ENCODE results near the gene APOL1. TPM values are rescaled to one million over a fixed set of nuclear protein-coding genes. Genes with fewer than 3 reads are reported as not detected.

The APOL1 gene
- total and polyA plus RNA-seq, 4 donors = 7.7 to 129 (median 59.5) TPM

- no peak for TF ChIP-seq YY1 (IDR thresholded peaks at IDR 0.05)
- no peak for TF ChIP-seq HNF4A (conservative IDR thresholded peaks at IDR 0.05)
Measured at GRCh38 chr22:36305813-36306212, 52.9 kb downstream of the APOL1 start (continued).

GRCh38 chr22:36306227-36306626 lies 53.3 kb downstream of the APOL1 start:
- DNase-seq (ENCODE audit: low spot score) = no peak
- peaks cover 3 to 16% (median 11%) of the 10 kb centered on the region in 4 donors for H3K4me1 ChIP-seq (ENCODE audit: control insufficient read depth in 4 of 4, insufficient read depth in 4 of 4, low read length in 3 of 4)
- H3K27me3 ChIP-seq (ENCODE audit: control insufficient read depth in 4 of 4, insufficient read depth in 4 of 4, low read length in 3 of 4) = no peaks in the 10 kb centered on the region
- no peaks in the 10 kb centered on the region for H3K9me3 ChIP-seq (ENCODE audit: control insufficient read depth in 4 of 4, low read length in 3 of 4)
- H3K36me3 ChIP-seq (ENCODE audit: control insufficient read depth in 4 of 4, insufficient read depth in 3 of 4, low read depth in 1 of 4, low read length in 3 of 4) = peaks cover 26 to 77% (median 60%) of the 10 kb centered on the region in 4 donors
- H3K27ac ChIP-seq (ENCODE audit: low read depth in 1 of 2, low read length in 2 of 2) = no peak overlapping the region
- no peak overlapping the region for H3K4me3 ChIP-seq (ENCODE audit: low read depth in 1 of 3, low read length in 3 of 3)
- H3K9ac ChIP-seq (ENCODE audit: low read depth in 1 of 2, low read length in 2 of 2) = no peak overlapping the region
- 89% methylated on average over 18 of the region's 18 CpGs for WGBS
- TF ChIP-seq ATF3 (IDR thresholded peaks at IDR 0.05) (no peak), NR2F2 (IDR thresholded peaks at IDR 0.05) (no peak), HNF4A (conservative IDR thresholded peaks at IDR 0.05) (no peak), CTCF (IDR thresholded peaks at IDR 0.05; ENCODE audit: low read depth, low read length, missing input control) (no peak), REST (IDR thresholded peaks at IDR 0.05) (no peak)

- Histone ChIP-seq H3K36me3 (ENCODE audit: control insufficient read depth in 4 of 4, insufficient read depth in 3 of 4, low read depth in 1 of 4, low read length in 3 of 4) (peaks cover 30 to 77% (median 64%) of the 10 kb centered on the region in 4 donors), H3K27ac (ENCODE audit: low read depth in 1 of 2, low read length in 2 of 2) (no peak overlapping the region), H3K4me3 (ENCODE audit: low read depth in 1 of 3, low read length in 3 of 3) (no peak overlapping the region), H3K9me3 (ENCODE audit: control insufficient read depth in 4 of 4, low read length in 3 of 4) (no peaks in the 10 kb centered on the region), H3K4me1 (ENCODE audit: control insufficient read depth in 4 of 4, insufficient read depth in 4 of 4, low read length in 3 of 4) (peaks cover 3 to 13% (median 11%) of the 10 kb centered on the region in 4 donors), H3K27me3 (ENCODE audit: control insufficient read depth in 4 of 4, insufficient read depth in 4 of 4, low read length in 3 of 4) (no peaks in the 10 kb centered on the region), H3K9ac (ENCODE audit: low read depth in 1 of 2, low read length in 2 of 2) (no peak overlapping the region)
- TF ChIP-seq RAD21 (IDR thresholded peaks at IDR 0.05) (no peak), HNF4A (conservative IDR thresholded peaks at IDR 0.05) (no peak), GABPA (IDR thresholded peaks at IDR 0.05 in 1 of 2, conservative IDR thresholded peaks at IDR 0.05 in 1 of 2) (no peak), REST (IDR thresholded peaks at IDR 0.05) (no peak), ATF3 (IDR thresholded peaks at IDR 0.05) (no peak), TAF1 (conservative IDR thresholded peaks at IDR 0.05) (no peak), MAX (IDR thresholded peaks at IDR 0.05) (no peak), RXRA (IDR thresholded peaks at IDR 0.05) (no peak), SP1 (IDR thresholded peaks at IDR 0.05) (no peak), EGR1 (IDR thresholded peaks at IDR 0.05; ENCODE audit: low read depth in 2 of 2) (no peak), FOXA1 (IDR thresholded peaks at IDR 0.05) (no peak), ZBTB33 (IDR thresholded peaks at IDR 0.05) (no peak), YY1 (IDR thresholded peaks at IDR 0.05) (no peak), NR2F2 (IDR thresholded peaks at IDR 0.05) (no peak)
- 86% methylated on average over 17 of the region's 17 CpGs for WGBS
- no peak for DNase-seq (ENCODE audit: low spot score)
Measured at GRCh38 chr22:36308880-36309279, 55.9 kb downstream of the APOL1 start.
